NCI-H2107 treated with DMSO at 0.1 percent for 48 hours (cell line): ENCODE measurements around the gene GLI3.

Source experiments
- DNase-seq: peaks from one replicate; lab custom pipeline; 2025; ENCODE audit not compliant: unreplicated experiment; lab: John Stamatoyannopoulos, UW

GLI3 gene

DNA sequence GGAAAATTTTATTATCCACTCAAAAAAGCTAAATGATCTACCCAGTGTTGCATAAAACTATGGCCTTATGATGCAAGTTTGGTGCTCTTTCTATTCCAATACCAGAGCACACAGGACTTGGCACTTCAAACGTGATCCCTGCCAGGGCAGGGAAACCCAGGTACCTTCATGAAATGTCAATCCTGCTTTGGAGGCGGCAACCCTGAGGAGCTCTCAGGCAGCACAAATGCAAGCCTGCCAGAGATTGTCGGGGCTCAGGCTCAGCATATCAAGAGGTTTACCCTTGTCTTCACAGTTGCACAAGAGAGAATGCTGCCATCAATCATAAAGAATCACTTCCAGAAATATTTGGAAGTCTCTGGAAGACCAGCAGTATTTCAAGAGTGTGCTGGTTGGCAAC is 151.5 kb downstream of the GLI3 start:
- no peak for DNase-seq

DNA sequence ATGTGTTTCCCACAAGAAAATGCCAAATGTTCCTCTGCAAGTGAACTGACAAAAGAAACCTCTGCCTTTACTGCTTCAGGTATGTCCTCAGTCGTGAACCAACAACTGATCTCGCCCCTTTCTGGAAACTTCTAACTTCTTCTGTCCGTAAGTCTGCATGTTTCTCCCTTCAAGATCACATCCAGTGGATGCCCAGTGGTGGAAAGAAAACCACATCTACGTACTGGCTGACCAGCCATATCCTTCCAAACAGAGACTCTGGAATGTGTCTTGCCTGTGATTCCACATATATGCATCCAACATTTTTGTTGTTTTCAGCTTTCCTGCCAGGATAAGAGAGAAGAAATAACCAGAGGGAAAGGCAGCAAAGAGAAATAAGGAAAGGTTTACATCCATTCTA is 152.7 kb downstream of the GLI3 start:
- DNase-seq: no peak

DNA sequence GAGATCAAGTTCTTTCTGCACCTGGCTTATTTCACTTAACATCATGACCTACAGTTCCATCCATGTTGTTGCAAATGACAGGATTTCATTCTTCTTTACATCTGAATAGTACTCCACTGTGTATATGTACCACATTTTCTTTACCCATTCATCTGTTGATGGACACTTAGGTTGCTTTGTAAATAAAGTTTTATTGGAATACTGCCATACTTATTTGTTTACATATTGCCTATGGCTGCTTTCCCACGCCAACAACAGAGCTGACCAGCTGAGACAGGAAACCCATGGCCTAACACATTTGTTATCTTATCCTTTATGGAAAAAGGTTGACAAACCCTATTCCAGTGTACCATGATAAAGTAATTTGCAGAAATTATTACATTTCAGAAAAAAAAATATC is 153.7 kb downstream of the GLI3 start:
- DNase-seq: no peak

DNA sequence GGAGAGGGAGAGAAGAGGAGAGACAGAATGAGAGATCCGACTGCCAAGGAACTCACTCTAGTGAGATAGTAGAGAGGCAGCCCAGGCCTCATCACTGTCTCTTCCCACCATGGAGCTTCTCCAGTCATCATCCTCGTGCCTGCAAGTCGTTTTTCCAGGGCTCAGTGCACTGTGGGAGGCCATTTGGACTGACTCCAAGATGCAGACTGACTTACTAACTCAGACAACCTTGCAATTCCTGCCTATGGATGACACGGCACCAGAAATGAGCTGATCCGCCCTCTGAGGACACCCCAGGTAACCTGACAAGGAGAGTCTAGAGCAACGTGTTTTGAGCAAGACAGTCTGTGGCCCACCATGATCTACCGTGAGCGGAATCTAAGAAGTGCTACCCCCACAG is 154.9 kb downstream of the GLI3 start:
- DNase-seq: no peak

DNA sequence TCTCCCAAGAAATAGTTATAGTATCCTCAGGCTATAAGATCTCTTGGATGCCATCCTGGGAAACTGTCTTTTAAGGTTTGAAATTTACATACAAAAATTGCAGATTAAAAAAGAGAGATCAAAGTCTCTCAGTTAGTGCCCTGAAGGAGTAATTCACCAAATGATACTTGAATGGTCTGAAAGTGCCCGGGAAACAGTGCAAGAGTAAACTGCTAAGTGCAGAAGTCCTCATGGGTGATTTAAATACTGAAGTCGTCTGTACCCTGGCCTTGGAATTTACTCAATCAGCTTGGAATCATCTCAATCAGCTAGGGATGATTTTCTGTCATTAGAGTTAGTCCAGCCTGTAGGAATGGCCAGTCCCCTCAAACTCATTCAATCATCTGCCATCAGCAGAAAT is 155.3 kb downstream of the GLI3 start:
- DNase-seq: no peak

DNA sequence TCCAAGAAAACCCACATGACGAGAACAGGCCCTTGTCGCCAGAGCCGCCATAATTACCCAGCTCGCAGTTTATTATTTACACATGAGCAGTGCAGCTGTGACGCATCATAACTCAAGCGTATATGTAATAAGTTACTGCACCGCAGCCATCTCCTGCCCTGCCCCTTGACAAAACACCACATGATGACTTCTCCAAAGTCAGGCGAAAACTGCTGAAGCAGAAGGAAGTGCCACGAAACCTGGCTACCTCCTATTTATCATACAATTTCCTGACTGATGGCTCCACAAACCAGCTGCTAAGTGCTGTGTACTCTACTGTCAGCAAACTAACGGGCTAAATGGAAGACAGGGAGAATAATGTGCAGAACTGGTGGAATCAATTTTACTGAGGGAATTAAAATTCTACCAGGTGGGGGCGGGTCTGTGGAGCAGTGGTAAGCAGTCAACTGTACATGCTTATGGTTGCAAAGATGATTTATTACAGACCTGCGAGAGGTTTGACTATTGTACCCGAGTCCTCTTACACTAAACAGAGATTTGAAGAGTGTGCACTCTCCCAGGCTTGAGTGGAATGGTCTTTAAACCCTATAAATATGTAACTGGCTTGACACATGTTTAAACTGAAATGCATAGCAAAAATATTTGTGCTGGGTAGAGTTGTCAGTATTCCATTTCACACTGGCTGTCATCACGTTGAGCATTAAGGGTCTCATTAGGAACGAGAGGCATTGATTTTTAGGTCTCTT is 156.0 kb downstream of the GLI3 start:
- DNase-seq: no peak

- DNase-seq: no peak
Measured at GRCh38 chr7:42077271-42078135, 159.5 kb downstream of the GLI3 start.

DNA sequence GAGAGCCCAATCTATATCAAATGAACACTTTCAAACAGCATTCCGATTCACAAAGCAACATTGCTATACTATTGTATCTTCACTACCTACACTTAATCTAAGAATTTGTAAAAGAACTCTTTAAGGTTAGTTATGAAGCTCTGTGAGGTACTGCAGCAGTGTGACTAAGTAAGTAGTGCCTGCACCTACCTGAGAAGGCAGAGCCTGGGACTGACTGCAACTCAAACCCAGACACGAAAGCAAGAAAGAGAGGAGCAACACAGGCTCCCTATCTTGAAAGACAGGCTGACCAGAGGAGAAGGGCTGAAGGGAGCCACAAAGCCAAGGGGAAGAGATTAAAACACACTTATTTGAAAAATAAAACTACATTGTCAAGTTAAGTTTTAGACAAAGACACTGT is 160.1 kb downstream of the GLI3 start:
- DNase-seq: no peak

- DNase-seq: no peak
Measured at GRCh38 chr7:42075418-42075817, 161.6 kb downstream of the GLI3 start.

DNA sequence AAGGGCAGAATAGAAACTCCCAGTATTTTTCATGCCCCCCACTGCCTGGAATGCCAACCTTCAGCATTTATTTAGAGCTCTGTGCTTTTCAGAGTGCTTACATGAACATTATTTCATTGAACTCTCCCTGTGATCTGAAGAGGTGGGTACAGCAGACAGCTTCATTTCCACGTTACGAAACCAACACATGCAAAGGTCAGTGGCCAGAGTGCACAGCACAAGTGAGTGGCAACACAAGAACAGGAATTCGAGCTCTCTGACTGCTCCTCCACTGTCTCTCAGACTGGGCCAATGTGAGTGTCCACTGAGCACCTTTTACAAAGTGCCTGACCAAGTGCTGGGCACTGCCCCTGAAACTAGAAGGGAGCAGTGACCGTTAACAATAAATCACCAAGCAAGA is 162.9 kb downstream of the GLI3 start:
- DNase-seq: no peak

DNA sequence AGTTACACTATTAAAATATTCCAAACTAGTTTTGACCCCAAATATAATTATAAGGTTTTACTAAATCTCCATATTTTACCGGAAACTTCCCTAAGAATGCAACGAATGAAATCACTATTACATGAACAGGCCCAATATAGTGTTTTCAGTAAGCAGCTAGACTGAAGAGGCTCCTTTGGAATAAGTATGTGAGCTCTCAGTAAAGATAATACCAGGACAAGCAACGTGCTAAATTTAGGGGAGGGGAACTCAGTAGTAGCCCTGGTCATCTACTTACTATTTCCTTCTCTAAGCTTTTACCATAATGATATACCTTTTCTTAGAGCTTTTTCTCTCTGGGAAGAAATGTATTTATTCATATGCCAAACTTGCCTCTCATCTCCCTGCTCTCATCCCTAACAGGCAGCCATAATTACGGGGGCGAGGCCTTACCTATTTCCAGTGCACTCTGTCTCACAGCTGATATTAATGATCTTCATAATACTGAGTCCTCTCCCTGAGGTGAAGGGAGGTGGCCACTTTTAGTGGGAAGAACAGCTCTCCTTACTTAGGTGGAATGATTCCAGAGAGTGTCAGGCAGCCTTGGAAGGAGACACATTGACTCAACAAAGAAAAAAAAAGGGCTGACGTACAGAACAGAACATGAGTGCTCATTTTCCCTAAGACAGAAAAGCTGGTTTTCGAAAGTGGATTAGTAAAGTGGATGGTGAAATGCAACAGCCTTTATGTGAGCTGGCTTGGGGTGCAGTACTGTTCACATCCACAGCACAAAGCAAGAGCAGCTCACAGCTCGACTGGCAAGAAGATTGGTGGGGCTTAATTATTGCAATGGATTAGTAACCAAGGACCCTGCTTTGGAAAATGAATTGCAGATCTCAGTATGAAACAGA is 165.4 kb downstream of the GLI3 start:
- no peak for DNase-seq

DNA sequence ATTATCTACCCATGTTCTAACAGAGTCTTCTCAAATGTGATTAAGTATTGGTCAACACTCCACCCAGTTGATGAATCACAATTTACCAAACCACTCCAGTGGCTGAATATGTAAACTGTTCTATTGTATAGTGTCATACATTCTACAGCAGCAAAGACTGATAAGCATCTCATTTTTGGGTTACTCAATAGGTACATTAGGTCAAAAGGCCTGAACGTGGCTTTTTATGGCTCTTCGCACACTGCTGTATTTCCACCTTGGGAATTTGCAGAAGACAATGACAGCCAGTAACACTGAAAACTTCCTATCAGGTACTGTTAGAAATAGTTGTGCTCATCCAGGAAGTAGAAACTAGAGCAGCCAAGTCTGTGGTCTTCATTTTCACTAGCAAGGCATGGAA is 166.9 kb downstream of the GLI3 start:
- no peak for DNase-seq

DNA sequence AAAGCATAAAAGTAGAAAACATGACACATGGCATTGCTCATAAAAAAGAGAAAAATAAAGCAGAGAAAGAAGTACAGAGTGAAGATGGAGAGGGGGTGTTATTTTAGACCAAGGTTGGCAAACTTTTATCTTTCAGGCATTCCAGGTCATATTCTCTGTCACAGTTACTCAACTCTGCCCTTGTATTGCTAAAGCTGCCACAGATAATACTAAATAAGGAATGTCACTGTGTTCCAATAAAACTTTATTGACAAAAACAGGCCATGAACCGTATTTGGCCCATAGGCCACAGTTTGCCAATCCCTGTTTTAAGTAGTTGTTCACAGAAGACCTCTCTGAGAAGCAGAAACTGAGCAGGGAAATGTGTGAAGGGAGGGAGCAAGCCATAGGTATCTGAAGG is 167.4 kb downstream of the GLI3 start:
- DNase-seq: no peak

DNA sequence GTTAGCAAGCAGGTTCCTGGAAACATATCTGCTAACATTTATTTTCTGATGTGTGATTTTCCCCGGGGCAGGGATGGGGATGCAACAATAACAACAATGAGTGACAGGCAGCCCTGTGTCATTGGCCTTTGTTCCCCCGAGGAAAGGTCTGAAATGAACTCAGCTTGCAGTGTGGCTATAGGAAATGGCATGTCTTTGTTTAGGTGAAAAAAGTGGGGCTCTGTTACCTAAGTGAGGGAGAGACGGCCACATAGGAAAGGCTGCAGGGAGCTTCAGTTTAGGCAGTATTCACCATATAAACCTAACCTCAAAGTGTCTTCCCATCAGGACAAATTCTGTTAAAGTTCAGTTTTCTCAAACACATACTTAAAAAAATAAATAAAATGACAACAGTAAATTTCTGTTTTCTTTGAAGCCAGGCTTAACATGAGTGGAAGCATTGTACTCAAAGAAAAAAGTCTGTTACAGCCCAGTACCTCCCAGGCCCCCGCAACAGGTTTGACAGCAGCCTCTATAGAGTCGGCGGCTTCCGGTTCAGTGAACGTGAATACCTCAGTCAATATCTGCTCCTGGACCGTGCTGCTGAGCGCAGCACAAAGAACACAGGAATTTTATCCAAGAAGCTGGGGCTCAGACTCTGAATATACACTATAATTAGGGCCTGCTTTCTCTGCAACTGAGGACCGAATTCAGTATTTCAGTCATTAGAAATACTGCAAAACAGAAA is 168.3 kb downstream of the GLI3 start:
- no peak for DNase-seq

DNA sequence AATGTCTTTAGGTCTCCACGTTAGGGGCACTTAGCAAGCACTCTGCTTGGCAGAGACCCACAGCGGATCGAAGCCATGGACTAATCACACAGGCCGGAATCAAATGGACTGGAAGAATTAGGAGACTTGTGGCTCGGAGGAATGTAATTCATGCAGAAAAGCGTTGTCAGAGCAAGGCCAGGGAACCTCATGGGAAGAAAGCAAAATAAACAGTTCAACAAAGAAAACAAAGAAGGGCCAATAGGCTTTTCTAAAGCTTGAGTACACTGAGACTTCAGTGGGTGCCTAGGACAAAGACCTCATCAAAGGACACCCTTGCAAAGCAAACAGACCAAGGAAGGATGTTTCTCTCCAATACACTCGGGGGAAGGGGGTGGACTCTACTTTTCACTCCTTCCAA is 171.1 kb downstream of the GLI3 start:
- no peak for DNase-seq

DNA sequence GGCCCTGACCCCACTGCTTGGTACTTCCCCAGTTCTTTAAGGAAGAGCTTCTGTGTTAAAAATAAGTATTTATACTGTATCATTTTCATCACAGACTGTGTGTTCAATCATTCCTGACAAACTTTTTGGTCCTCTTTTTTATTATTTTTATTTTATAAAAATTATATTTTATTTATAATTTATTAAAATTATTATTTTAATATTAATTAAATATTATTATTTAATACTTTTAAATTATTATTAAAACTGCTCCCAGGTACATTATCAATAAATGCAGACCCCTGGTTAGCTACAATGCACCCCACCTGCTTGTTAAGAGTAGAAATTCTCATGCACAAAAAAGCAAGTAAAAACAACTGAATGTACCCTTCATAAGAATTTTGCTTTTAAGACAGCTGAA is 172.0 kb downstream of the GLI3 start:
- no peak for DNase-seq

- no peak for DNase-seq
Measured at GRCh38 chr7:42064534-42064933, 172.5 kb downstream of the GLI3 start.

DNA sequence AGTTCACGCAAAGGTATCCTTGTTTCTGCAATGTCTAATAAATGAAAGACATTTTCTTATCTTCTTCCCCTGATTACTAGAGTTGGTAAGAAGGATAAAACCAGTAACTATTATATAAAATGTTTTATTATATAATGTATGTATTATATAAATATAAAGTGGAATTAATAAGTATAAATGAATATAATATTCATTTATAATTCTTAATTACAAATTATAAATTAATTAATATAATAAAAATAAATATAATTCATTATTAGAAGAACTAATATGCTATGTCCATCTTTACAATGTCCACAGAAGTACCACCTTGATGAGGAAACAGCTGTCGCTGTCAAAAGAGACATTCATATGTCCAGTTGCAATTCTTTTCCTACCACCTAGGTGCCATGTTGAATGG is 177.7 kb downstream of the GLI3 start:
- DNase-seq: no peak

- DNase-seq: no peak
Measured at GRCh38 chr7:42057331-42057730, 179.7 kb downstream of the GLI3 start.

- DNase-seq: no peak
Measured at GRCh38 chr7:42055171-42055570, 181.8 kb downstream of the GLI3 start.

DNA sequence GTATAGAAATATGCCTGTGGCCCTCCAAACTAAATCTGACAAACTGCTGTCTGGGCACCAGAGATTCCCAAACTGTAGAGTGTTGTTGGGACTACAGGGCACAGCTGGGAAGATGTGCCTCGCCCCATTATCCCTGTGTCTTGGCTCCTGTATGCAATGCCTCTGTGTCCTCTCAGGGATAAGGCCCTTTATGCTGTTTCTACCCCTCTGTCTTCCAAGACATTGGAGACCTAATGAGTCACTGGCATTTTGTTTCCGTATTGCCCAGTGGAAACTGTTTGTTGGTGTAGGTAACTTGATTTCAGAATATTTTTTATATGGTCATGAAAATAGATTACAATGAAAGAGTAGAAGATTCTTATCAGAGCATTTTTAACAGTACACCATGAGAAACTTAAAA is 183.2 kb downstream of the GLI3 start:
- DNase-seq: no peak
